NCI-H2081 (cell line): ENCODE results near the gene TXNDC5.

Experiments
- DNase-seq, 2 experiments: peaks; one replicate each; lab custom pipeline; 2025; lab: John Stamatoyannopoulos, UW

The TXNDC5 gene

GRCh38 chr6:7851780-7852179 is 58.8 kb downstream of the TXNDC5 start:
- DNase-seq: no peak

DNA sequence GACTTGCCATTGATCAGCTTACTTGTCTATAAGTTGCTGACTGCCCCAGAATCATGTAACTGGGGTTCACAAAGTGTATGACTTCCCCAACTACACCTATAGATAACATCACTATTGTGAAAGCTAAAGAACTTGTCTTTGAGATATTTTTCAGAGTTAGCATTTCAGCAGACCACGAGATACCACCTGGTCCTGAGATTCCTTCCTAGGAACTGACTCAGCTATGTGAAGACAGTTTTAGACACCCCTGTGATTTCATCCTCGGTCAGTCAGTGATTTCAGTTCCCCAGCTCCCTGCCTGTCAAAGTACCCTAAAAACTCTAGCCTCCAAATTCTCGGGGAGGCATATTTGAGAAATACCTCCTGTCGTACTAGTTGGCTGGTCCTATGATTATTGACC is 62.4 kb downstream of the TXNDC5 start:
- no peak for DNase-seq

- no peak for DNase-seq
These were observed 63.4 kb downstream of the TXNDC5 start for GRCh38 chr6:7846966-7847818.

DNA sequence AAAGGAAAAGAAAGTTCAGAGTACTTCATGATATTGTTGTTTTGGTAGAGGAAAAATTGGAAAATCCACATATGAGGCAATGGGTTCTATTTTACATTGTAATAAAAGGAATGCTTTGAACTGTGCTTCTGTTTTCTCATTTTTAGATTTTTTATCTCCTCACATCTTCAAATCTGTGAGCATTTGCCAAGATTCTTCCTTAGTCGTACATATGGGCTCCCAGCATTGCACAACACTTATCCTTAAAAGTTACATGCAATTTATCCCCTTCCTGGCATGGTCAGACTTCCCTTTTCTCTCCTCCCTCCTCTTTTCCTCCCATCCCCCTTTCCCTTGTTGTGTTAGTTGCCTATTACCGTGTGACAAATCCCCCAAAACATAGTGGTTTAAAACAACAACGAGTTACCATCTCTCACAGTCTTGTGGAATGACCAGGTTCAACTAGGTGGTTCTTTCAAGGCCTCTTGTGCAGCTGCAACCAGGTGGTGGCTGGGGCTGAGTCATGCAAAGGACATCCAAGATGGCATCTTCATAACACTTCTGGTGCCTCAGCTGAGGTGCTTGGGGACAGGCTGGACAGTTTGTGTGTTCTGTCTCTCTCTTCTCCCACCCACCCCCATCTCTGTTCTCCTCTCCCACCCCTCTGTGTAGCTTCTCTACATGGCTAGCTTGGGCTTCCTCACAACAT is 68.7 kb downstream of the TXNDC5 start:
- DNase-seq: no peak

GRCh38 chr6:7836371-7837026 is 74.1 kb downstream of the TXNDC5 start:
- no peak for DNase-seq

- DNase-seq: no peak
These were observed 76.9 kb downstream of the TXNDC5 start for GRCh38 chr6:7833751-7834070.

DNA sequence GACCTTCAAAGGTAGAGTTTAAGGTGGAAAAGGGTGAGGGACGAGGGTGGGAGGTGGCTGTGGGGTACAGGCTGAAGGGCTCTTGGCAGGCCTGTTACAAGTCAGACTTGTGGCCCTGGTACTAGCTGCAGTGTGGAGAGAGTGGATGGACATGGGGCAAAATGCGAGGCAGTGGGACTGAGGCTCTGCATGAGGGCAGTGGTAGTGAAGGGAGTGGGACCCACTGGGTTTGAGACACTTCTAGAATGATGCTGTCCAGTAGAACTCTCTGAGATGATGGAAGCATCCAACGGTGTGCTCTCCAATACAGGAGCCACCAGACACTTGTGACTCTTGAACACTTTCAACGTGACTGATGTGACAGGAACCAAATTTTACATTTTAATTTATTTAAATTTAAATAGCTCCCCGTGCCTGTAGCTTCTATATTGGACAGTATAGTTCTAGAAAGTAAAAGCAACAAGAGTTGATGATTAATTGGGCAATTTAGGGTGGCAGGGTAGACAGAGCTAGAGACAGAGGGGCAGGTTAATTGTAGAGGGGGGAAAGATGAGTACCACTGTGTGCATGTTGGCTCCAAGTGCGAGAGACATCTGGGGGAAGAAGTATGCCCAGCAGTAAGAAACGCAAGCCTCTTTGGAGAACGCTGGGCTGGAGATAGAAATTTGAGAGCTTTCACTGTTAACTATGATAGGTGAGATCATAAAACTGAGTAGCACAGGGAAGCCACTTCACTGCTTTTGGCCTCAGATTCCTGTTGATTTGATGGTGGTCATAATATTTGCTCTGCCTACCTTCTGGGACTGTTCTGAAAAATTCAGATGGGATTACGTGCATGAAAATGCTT is 77.5 kb downstream of the TXNDC5 start:
- no peak for DNase-seq
